Measurements from ENCODE around the gene SERPINI2. TPM values are rescaled to one million over a fixed set of nuclear protein-coding genes. Genes with fewer than 3 reads are reported as not detected.
A peak's percentile ranks its signal among the peaks of the same experiment; 100 is the strongest.

SERPINI2 gene
- total RNA-seq, result not detected
- not detected for polyA plus RNA-seq

GRCh38 chr3:167473863-167474262 is at the start of gene SERPINI2:
Gene SERPINI2, minus strand, starts transcription at chr3:167474042. Its CDS starts 2,208 bp downstream, at chr3:167471834.
- Histone ChIP-seq H3K4me3 (ENCODE audit: low read length in 2 of 2) (no peak within 1 kb of the TSS), H3K4me1 (ENCODE audit: insufficient read depth, low read length) (no peaks in the 10 kb centered on the region), H3K27ac (ENCODE audit: low read depth, low read length) (no peak within 1 kb of the TSS), H3K27me3 (ENCODE audit: insufficient read depth, low read length) (no peaks in the 10 kb centered on the region), H3K36me3 (ENCODE audit: insufficient read depth, low read length) (no peaks in the 10 kb centered on the region), H3K9me3 (ENCODE audit: control insufficient read depth in 1 of 2, low read length in 2 of 2) (no peaks in the 10 kb centered on the region)
- Mint-ChIP-seq H3K4me3 (no peak within 1 kb of the TSS), H3K9me3 (no peaks in the 10 kb centered on the region), H3K36me3 (no peaks in the 10 kb centered on the region), H3K4me1 (no peaks in the 10 kb centered on the region), H3K27ac (no peak within 1 kb of the TSS), H3K27me3 (no peaks in the 10 kb centered on the region)
- no peak for DNase-seq
- intact Hi-C loops (cut with micrococcal nuclease), result no loop called here
- ChIA-PET POLR2A (ENCODE audit: partially characterized antibody) (no interaction called here), CTCF (ENCODE audit: partially characterized antibody) (no interaction called here)

GRCh38 chr3:167521006-167521355 is 47.1 kb upstream of the SERPINI2 start:
- H3K4me1 ChIP-seq (ENCODE audit: insufficient read depth, low read length), result no peaks in the 10 kb centered on the region
- H3K27me3 Mint-ChIP-seq, result no peaks in the 10 kb centered on the region
- no peak overlapping the region for H3K27ac Mint-ChIP-seq
- H3K27me3 ChIP-seq (ENCODE audit: insufficient read depth, low read length), result no peaks in the 10 kb centered on the region
- no peak overlapping the region for H3K4me3 ChIP-seq (ENCODE audit: low read length in 2 of 2)
- no peaks in the 10 kb centered on the region for H3K9me3 ChIP-seq (ENCODE audit: control insufficient read depth in 1 of 2, low read length in 2 of 2)
- POLR2A ChIA-PET (ENCODE audit: partially characterized antibody), result no interaction called here
- H3K9me3 Mint-ChIP-seq, result peaks cover 0 to 18% (median 4%) of the 10 kb centered on the region in 8 donors
- no peak for DNase-seq
- no peaks in the 10 kb centered on the region for H3K36me3 ChIP-seq (ENCODE audit: insufficient read depth, low read length)
- intact Hi-C loops (cut with micrococcal nuclease), result no loop called here
- no peak overlapping the region for H3K4me3 Mint-ChIP-seq
- no peak overlapping the region for H3K27ac ChIP-seq (ENCODE audit: low read depth, low read length)
- no peaks in the 10 kb centered on the region for H3K36me3 Mint-ChIP-seq
- H3K4me1 Mint-ChIP-seq, result no peaks in the 10 kb centered on the region
- CTCF ChIA-PET (ENCODE audit: partially characterized antibody), result no interaction called here

- Mint-ChIP-seq H3K27me3 (no peaks in the 10 kb centered on the region), H3K9me3 (peaks cover 0 to 23% (median 6%) of the 10 kb centered on the region in 8 donors), H3K36me3 (no peaks in the 10 kb centered on the region), H3K4me3 (no peak overlapping the region), H3K4me1 (no peaks in the 10 kb centered on the region), H3K27ac (no peak overlapping the region)
- no peak for DNase-seq
- intact Hi-C loops (cut with micrococcal nuclease), result no loop called here
- Histone ChIP-seq H3K4me1 (ENCODE audit: insufficient read depth, low read length) (no peaks in the 10 kb centered on the region), H3K36me3 (ENCODE audit: insufficient read depth, low read length) (no peaks in the 10 kb centered on the region), H3K27ac (ENCODE audit: low read depth, low read length) (no peak overlapping the region), H3K4me3 (ENCODE audit: low read length in 2 of 2) (no peak overlapping the region), H3K27me3 (ENCODE audit: insufficient read depth, low read length) (no peaks in the 10 kb centered on the region), H3K9me3 (ENCODE audit: control insufficient read depth in 1 of 2, low read length in 2 of 2) (no peaks in the 10 kb centered on the region)
- POLR2A ChIA-PET (ENCODE audit: partially characterized antibody), result no interaction called here
- CTCF ChIA-PET (ENCODE audit: partially characterized antibody), result no interaction called here
These were observed 46.6 kb upstream of the SERPINI2 start for GRCh38 chr3:167520266-167521005.

GRCh38 chr3:167507954-167508353 is 34.1 kb upstream of the SERPINI2 start:
- no peak overlapping the region for H3K27ac Mint-ChIP-seq
- Histone ChIP-seq H3K36me3 (ENCODE audit: insufficient read depth, low read length) (no peaks in the 10 kb centered on the region), H3K4me3 (ENCODE audit: low read length in 2 of 2) (no peak overlapping the region), H3K4me1 (ENCODE audit: insufficient read depth, low read length) (no peaks in the 10 kb centered on the region), H3K27ac (ENCODE audit: low read depth, low read length) (no peak overlapping the region), H3K9me3 (ENCODE audit: control insufficient read depth in 1 of 2, low read length in 2 of 2) (no peaks in the 10 kb centered on the region), H3K27me3 (ENCODE audit: insufficient read depth, low read length) (no peaks in the 10 kb centered on the region)
- no peaks in the 10 kb centered on the region for H3K4me1 Mint-ChIP-seq
- DNase-seq, result no peak
- no peaks in the 10 kb centered on the region for H3K36me3 Mint-ChIP-seq
- no peak overlapping the region for H3K4me3 Mint-ChIP-seq
- CTCF ChIA-PET (ENCODE audit: partially characterized antibody), result no interaction called here
- no peaks in the 10 kb centered on the region for H3K27me3 Mint-ChIP-seq
- peaks cover 0 to 11% (median 0%) of the 10 kb centered on the region in 8 donors for H3K9me3 Mint-ChIP-seq
- POLR2A ChIA-PET (ENCODE audit: partially characterized antibody), result no interaction called here
- intact Hi-C loops (cut with micrococcal nuclease), result no loop called here

- no peak overlapping the region for H3K4me3 Mint-ChIP-seq
- H3K36me3 Mint-ChIP-seq, result no peaks in the 10 kb centered on the region
- no peak overlapping the region for H3K4me3 ChIP-seq (ENCODE audit: low read length in 2 of 2)
- no peaks in the 10 kb centered on the region for H3K9me3 ChIP-seq (ENCODE audit: control insufficient read depth in 1 of 2, low read length in 2 of 2)
- H3K4me1 ChIP-seq (ENCODE audit: insufficient read depth, low read length), result no peaks in the 10 kb centered on the region
- peaks cover 0 to 3% (median 0%) of the 10 kb centered on the region in 8 donors for H3K9me3 Mint-ChIP-seq
- no peaks in the 10 kb centered on the region for H3K27me3 Mint-ChIP-seq
- ChIA-PET POLR2A (ENCODE audit: partially characterized antibody) (no interaction called here), CTCF (ENCODE audit: partially characterized antibody) (no interaction called here)
- no peak for DNase-seq
- no peaks in the 10 kb centered on the region for H3K27me3 ChIP-seq (ENCODE audit: insufficient read depth, low read length)
- no peak overlapping the region for H3K27ac Mint-ChIP-seq
- H3K36me3 ChIP-seq (ENCODE audit: insufficient read depth, low read length), result no peaks in the 10 kb centered on the region
- intact Hi-C loops (cut with micrococcal nuclease), result no loop called here
- H3K27ac ChIP-seq (ENCODE audit: low read depth, low read length), result no peak overlapping the region
- no peaks in the 10 kb centered on the region for H3K4me1 Mint-ChIP-seq
These were observed 28.6 kb upstream of the SERPINI2 start for GRCh38 chr3:167502401-167502800.

GRCh38 chr3:167501941-167502340 is 28.1 kb upstream of the SERPINI2 start:
- Mint-ChIP-seq H3K27me3 (no peaks in the 10 kb centered on the region), H3K36me3 (no peaks in the 10 kb centered on the region), H3K4me1 (no peaks in the 10 kb centered on the region), H3K27ac (no peak overlapping the region), H3K9me3 (peaks cover 0 to 3% (median 0%) of the 10 kb centered on the region in 8 donors), H3K4me3 (no peak overlapping the region)
- Histone ChIP-seq H3K9me3 (ENCODE audit: control insufficient read depth in 1 of 2, low read length in 2 of 2) (no peaks in the 10 kb centered on the region), H3K36me3 (ENCODE audit: insufficient read depth, low read length) (no peaks in the 10 kb centered on the region), H3K27ac (ENCODE audit: low read depth, low read length) (no peak overlapping the region), H3K4me3 (ENCODE audit: low read length in 2 of 2) (no peak overlapping the region), H3K4me1 (ENCODE audit: insufficient read depth, low read length) (no peaks in the 10 kb centered on the region), H3K27me3 (ENCODE audit: insufficient read depth, low read length) (no peaks in the 10 kb centered on the region)
- intact Hi-C loops (cut with micrococcal nuclease), result no loop called here
- DNase-seq, result no peak
- CTCF ChIA-PET (ENCODE audit: partially characterized antibody), result no interaction called here
- POLR2A ChIA-PET (ENCODE audit: partially characterized antibody), result no interaction called here

GRCh38 chr3:167497903-167498302 is 24.1 kb upstream of the SERPINI2 start:
- no peak for DNase-seq
- intact Hi-C loops (cut with micrococcal nuclease), result no loop called here
- Histone ChIP-seq H3K36me3 (ENCODE audit: insufficient read depth, low read length) (no peaks in the 10 kb centered on the region), H3K4me3 (ENCODE audit: low read length in 2 of 2) (no peak overlapping the region), H3K27me3 (ENCODE audit: insufficient read depth, low read length) (no peaks in the 10 kb centered on the region), H3K4me1 (ENCODE audit: insufficient read depth, low read length) (no peaks in the 10 kb centered on the region), H3K27ac (ENCODE audit: low read depth, low read length) (no peak overlapping the region), H3K9me3 (ENCODE audit: control insufficient read depth in 1 of 2, low read length in 2 of 2) (no peaks in the 10 kb centered on the region)
- Mint-ChIP-seq H3K36me3 (no peaks in the 10 kb centered on the region), H3K4me1 (no peaks in the 10 kb centered on the region), H3K27me3 (no peaks in the 10 kb centered on the region), H3K4me3 (no peak overlapping the region), H3K27ac (no peak overlapping the region), H3K9me3 (no peaks in the 10 kb centered on the region)
- CTCF ChIA-PET (ENCODE audit: partially characterized antibody), result no interaction called here
- POLR2A ChIA-PET (ENCODE audit: partially characterized antibody), result no interaction called here

GRCh38 chr3:167493244-167493643 is 19.4 kb upstream of the SERPINI2 start:
- H3K36me3 Mint-ChIP-seq, result no peaks in the 10 kb centered on the region
- intact Hi-C loops (cut with micrococcal nuclease), result no loop called here
- no peak overlapping the region for H3K27ac Mint-ChIP-seq
- Histone ChIP-seq H3K36me3 (ENCODE audit: insufficient read depth, low read length) (no peaks in the 10 kb centered on the region), H3K9me3 (ENCODE audit: control insufficient read depth in 1 of 2, low read length in 2 of 2) (no peaks in the 10 kb centered on the region), H3K4me1 (ENCODE audit: insufficient read depth, low read length) (no peaks in the 10 kb centered on the region), H3K27me3 (ENCODE audit: insufficient read depth, low read length) (no peaks in the 10 kb centered on the region), H3K27ac (ENCODE audit: low read depth, low read length) (no peak overlapping the region), H3K4me3 (ENCODE audit: low read length in 2 of 2) (no peak overlapping the region)
- DNase-seq, result no peak
- POLR2A ChIA-PET (ENCODE audit: partially characterized antibody), result no interaction called here
- H3K9me3 Mint-ChIP-seq, result peaks cover 0 to 4% (median 0%) of the 10 kb centered on the region in 8 donors
- H3K27me3 Mint-ChIP-seq, result no peaks in the 10 kb centered on the region
- peak overlapping the region in 1 of 8 donors; percentile 37 for H3K4me3 Mint-ChIP-seq
- H3K4me1 Mint-ChIP-seq, result no peaks in the 10 kb centered on the region
- CTCF ChIA-PET (ENCODE audit: partially characterized antibody), result no interaction called here

All from CD4-positive, alpha-beta memory T cell (primary cell).